ENCODE measurements around the gene KLK2. TPM values are rescaled to one million over a fixed set of nuclear protein-coding genes. Genes with fewer than 3 reads are reported as not detected.

KLK2 gene
- total RNA-seq, 2 donors from 2014 or later = not detected

- intact Hi-C loops (cut with DNase I) = no loop called here
- H3K9me3 ChIP-seq = no peaks in the 10 kb centered on the region
- no peak for TF ChIP-seq CTCF (IDR thresholded peaks at IDR 0.05)
- no peaks in the 10 kb centered on the region for H3K27me3 ChIP-seq
- H3K4me1 ChIP-seq = no peaks in the 10 kb centered on the region
- H3K27ac ChIP-seq = peak overlapping the region; percentile 29
- no peaks in the 10 kb centered on the region for H3K36me3 ChIP-seq
- H3K9ac ChIP-seq (ENCODE audit: low read depth in 2 of 2, low read length in 2 of 2) = peak overlapping the region in 1 of 2 donors; percentile 69
- H3K4me3 ChIP-seq = peak overlapping the region; percentile 62
- peak; percentile 88 for DNase-seq
Observed at GRCh38 chr19:50835785-50836542, 37.3 kb upstream of the KLK2 start.

- DNase-seq = no peak
Observed at GRCh38 chr19:50836543-50837195, 36.6 kb upstream of the KLK2 start.

GRCh38 chr19:50837300-50837699 is 35.9 kb upstream of the KLK2 start:
- no peak overlapping the region for H3K27ac ChIP-seq
- H3K27me3 ChIP-seq = no peaks in the 10 kb centered on the region
- peak overlapping the region in 1 of 2 donors; percentile 69 for H3K9ac ChIP-seq (ENCODE audit: low read depth in 2 of 2, low read length in 2 of 2)
- H3K9me3 ChIP-seq = no peaks in the 10 kb centered on the region
- intact Hi-C loops (cut with DNase I) = no loop called here
- no peaks in the 10 kb centered on the region for H3K36me3 ChIP-seq
- DNase-seq = peak; percentile 66
- no peak overlapping the region for H3K4me3 ChIP-seq
- TF ChIP-seq CTCF (IDR thresholded peaks at IDR 0.05) = no peak
- no peaks in the 10 kb centered on the region for H3K4me1 ChIP-seq

More at GRCh38 chr19:50836543-50837195, 36.6 kb upstream of the KLK2 start:
- H3K4me1 ChIP-seq = no peaks in the 10 kb centered on the region
- intact Hi-C loops (cut with DNase I) = no loop called here
- TF ChIP-seq CTCF (IDR thresholded peaks at IDR 0.05) = no peak
- H3K9ac ChIP-seq (ENCODE audit: low read depth in 2 of 2, low read length in 2 of 2) = peak overlapping the region in 1 of 2 donors; percentile 69
- no peak overlapping the region for H3K4me3 ChIP-seq
- no peaks in the 10 kb centered on the region for H3K9me3 ChIP-seq
- H3K27ac ChIP-seq = no peak overlapping the region
- no peaks in the 10 kb centered on the region for H3K27me3 ChIP-seq
- H3K36me3 ChIP-seq = no peaks in the 10 kb centered on the region

- DNase-seq = no peak
- Histone ChIP-seq H3K36me3 (no peaks in the 10 kb centered on the region), H3K27me3 (no peaks in the 10 kb centered on the region), H3K9ac (ENCODE audit: low read depth in 2 of 2, low read length in 2 of 2) (no peak overlapping the region), H3K9me3 (no peaks in the 10 kb centered on the region), H3K27ac (no peak overlapping the region), H3K4me3 (no peak overlapping the region), H3K4me1 (no peaks in the 10 kb centered on the region)
- TF ChIP-seq CTCF (IDR thresholded peaks at IDR 0.05) = no peak
- intact Hi-C loops (cut with DNase I) = no loop called here
Observed at GRCh38 chr19:50838239-50838638, 35.0 kb upstream of the KLK2 start.

GRCh38 chr19:50839712-50840655 is 33.3 kb upstream of the KLK2 start:
- Histone ChIP-seq H3K27ac (no peak overlapping the region), H3K4me3 (no peak overlapping the region), H3K27me3 (no peaks in the 10 kb centered on the region), H3K9ac (ENCODE audit: low read depth in 2 of 2, low read length in 2 of 2) (no peak overlapping the region), H3K9me3 (no peaks in the 10 kb centered on the region), H3K4me1 (no peaks in the 10 kb centered on the region), H3K36me3 (no peaks in the 10 kb centered on the region)
- TF ChIP-seq CTCF (IDR thresholded peaks at IDR 0.05) = no peak
- DNase-seq = no peak
- intact Hi-C loops (cut with DNase I) = no loop called here
